Activated CD4-positive, alpha-beta T cell treated with anti-CD3 and anti-CD28 coated beads for 36 hours (primary cell): ENCODE measurements around the gene DENND2D. TPM values are rescaled to one million over a fixed set of nuclear protein-coding genes. Genes with fewer than 3 reads are reported as not detected.
"Not testable (repeated sequence)": the region's sequence is repeated elsewhere in the genome, so short reads cannot be mapped to it uniquely, and the experiment has no call there.

ENCODE experiments used
- ATAC-seq: fragments of 200-7000 bp; cut with Tn5 transposase; one replicate; pipeline ENCODE4 v1.10.0; 2021; ENCODE audit warnings: mild to moderate bottlenecking, moderate library complexity
- CTCF ChIA-PET: fragments of 350-600 bp; sonication (Branson Sonifier 250); formaldehyde crosslinking; loops from one replicate; lab custom pipeline; 2021; ENCODE audit warnings: antibody characterized with exemption; lab: Charles Lee
- POLR2A ChIA-PET: fragments of 350-600 bp; sonication (Branson Sonifier 250); formaldehyde crosslinking; loops from one replicate; lab custom pipeline; 2021; ENCODE audit warnings: antibody characterized with exemption, inconsistent platforms; lab: Charles Lee
- DNase-seq: peaks from one replicate; pipeline ENCODE4 v3.0.0-alpha.2; 2020
- H3K27ac Mint-ChIP-seq: one replicate; pipeline ENCODE4 v1.8.0; 2021; ENCODE audit warnings: mixed read lengths
- H3K27me3 Mint-ChIP-seq: one replicate; pipeline ENCODE4 v1.8.0; 2021; ENCODE audit warnings: mixed read lengths
- H3K36me3 Mint-ChIP-seq: one replicate; pipeline ENCODE4 v1.8.0; 2021; ENCODE audit warnings: low read depth, mixed read lengths
- H3K4me1 Mint-ChIP-seq: one replicate; pipeline ENCODE4 v1.8.0; 2021; ENCODE audit warnings: mixed read lengths
- H3K4me3 Mint-ChIP-seq: one replicate; pipeline ENCODE4 v1.8.0; 2021; ENCODE audit warnings: mild to moderate bottlenecking, moderate library complexity, mixed read lengths
- H3K9me3 Mint-ChIP-seq: one replicate; pipeline ENCODE4 v1.8.0; 2021; ENCODE audit warnings: low read depth, mixed read lengths
- intact Hi-C, 2 experiments: fragments of 100-400 bp; cut with DNase I in 1 of 2; cut with micrococcal nuclease in 1 of 2; formaldehyde crosslinking; loops; one replicate each; pipeline versions ENCODE4 v1.14.2 to v1.15.1; 2022 to 2024; cut with DNase I, micrococcal nuclease
- total RNA-seq, 2 experiments: library from RNA; stranded (reverse); gene quantifications; one replicate each; pipeline ENCODE4 v1.2.3, GENCODE V29; 2021

Gene DENND2D
- total RNA-seq, 2 experiments from 2014 or later: 174 to 190 TPM

DNA sequence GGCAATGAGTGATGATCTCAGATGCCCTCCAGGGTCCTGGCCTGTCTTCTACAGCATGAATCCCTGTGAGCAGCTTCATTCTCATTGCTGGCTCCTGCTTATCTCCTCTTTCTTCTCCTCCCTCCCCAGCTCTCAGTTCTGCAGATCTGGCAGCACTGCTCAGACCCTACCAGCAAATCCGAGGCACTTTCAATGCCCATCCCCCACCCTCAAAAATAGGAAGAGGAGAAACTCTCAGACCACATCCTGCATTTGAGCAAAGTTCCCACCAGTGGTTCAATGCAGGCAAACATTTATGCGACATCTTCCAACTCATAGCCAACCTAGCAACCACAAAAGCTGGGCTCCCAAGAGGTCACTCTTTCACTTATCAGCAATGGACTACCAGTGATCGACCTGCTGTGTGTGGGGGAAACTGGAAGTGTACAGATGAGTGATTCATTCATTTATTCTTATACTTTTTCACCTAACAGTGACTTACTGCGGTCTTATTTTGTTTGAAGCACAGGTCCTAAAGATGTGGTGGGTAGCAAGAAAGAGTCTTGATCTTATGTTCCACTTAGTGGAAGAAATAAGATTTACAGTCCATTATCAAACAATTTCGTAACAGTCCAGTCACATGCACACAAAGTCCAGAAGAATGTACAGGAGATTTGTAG, 21.3 kb upstream of the DENND2D start:
- DNase-seq (peak; percentile 76), ATAC-seq (peak; percentile 56)
- Mint-ChIP-seq H3K27ac (peak overlapping the region; percentile 88), H3K36me3 (peaks cover 5% of the 10 kb centered on the region), H3K9me3 (peaks cover 5% of the 10 kb centered on the region), H3K4me1 (peaks cover 93% of the 10 kb centered on the region), H3K27me3 (no peaks in the 10 kb centered on the region), H3K4me3 (peak overlapping the region; percentile 62)
- ChIA-PET POLR2A (interaction anchor here (1.5 to 2.0 kb wide), 2 partner anchors 21 to 23 kb away, joined by 7 to 8 read pairs; partner anchors contain the start of gene DENND2D), CTCF (interaction anchor here (0.7 to 9.2 kb wide), 8 partner anchors 14 to 1189 kb away, joined by 3 to 115 read pairs (median 4); partner anchors contain the start of gene DENND2D)
- intact Hi-C loops: loop anchor here (1.0 to 5.0 kb wide), 10 partner anchors 53 to 589 kb away; partner anchors contain the start of genes ATP5PB (in 2 of the 2), WDR77 (in 2 of the 2), CEPT1 (in 1 of the 2) and DRAM2 (in 1 of the 2)

DNA sequence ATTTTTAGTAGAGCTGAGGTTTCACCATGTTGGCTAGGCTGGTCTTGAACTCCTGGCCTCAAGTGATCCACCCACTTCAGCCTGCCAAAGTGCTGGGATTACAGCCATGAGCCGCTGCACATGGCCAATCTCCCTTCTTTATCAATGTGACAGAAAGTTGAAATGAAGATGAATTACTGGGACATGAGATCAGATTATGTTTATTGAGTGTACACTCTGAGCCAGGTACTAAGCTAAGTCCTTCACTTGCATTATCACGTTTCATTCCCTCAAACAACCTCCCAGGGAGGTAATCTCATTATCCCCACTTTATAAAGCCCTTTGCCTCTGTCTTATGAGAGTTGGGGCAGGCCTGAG, 20.8 kb upstream of the DENND2D start:
- intact Hi-C loops: loop anchor here (5.0 kb wide), 5 partner anchors 126 to 589 kb away; partner anchors contain the start of genes ATP5PB (in 1 of the 2), LRIF1 (in 1 of the 2) and WDR77 (in 1 of the 2)
- Mint-ChIP-seq H3K27me3 (no peaks in the 10 kb centered on the region), H3K27ac (peak overlapping the region; percentile 88), H3K9me3 (peaks cover 5% of the 10 kb centered on the region), H3K36me3 (peaks cover 5% of the 10 kb centered on the region), H3K4me1 (peaks cover 93% of the 10 kb centered on the region), H3K4me3 (peak overlapping the region; percentile 62)
- DNase-seq: no peak
- CTCF ChIA-PET: interaction anchor here (0.6 to 9.2 kb wide), 11 partner anchors 13 to 1189 kb away, joined by 3 to 115 read pairs (median 4); partner anchors contain the start of genes C1orf162 and DENND2D
- no peak for ATAC-seq
- POLR2A ChIA-PET: interaction anchor here (0.7 to 2.0 kb wide), 3 partner anchors 21 to 26 kb away, joined by 3 to 8 read pairs (median 7); partner anchors contain the start of gene DENND2D

- Mint-ChIP-seq H3K4me3 (peak overlapping the region; percentile 30), H3K27me3 (no peaks in the 10 kb centered on the region), H3K9me3 (peaks cover 5% of the 10 kb centered on the region), H3K27ac (peak overlapping the region; percentile 88), H3K4me1 (peaks cover 92% of the 10 kb centered on the region), H3K36me3 (peaks cover 5% of the 10 kb centered on the region)
- POLR2A ChIA-PET: interaction anchor here (0.6 to 2.0 kb wide), 7 partner anchors 8 to 400 kb away, joined by 3 to 8 read pairs (median 3); partner anchors contain the start of genes CHI3L2 and DENND2D
- CTCF ChIA-PET: interaction anchor here (0.6 to 9.2 kb wide), 14 partner anchors 8 to 567 kb away, joined by 3 to 115 read pairs (median 4); partner anchors contain the start of genes C1orf162, CHI3L2 and DENND2D
- intact Hi-C loops: loop anchor here (5.0 kb wide), 5 partner anchors 127 to 588 kb away; partner anchors contain the start of genes ATP5PB (in 1 of the 2), LRIF1 (in 1 of the 2) and WDR77 (in 1 of the 2)
- DNase-seq: no peak
- ATAC-seq: no peak
Observed at GRCh38 chr1:111220302-111220890, 19.9 kb upstream of the DENND2D start.

DNA sequence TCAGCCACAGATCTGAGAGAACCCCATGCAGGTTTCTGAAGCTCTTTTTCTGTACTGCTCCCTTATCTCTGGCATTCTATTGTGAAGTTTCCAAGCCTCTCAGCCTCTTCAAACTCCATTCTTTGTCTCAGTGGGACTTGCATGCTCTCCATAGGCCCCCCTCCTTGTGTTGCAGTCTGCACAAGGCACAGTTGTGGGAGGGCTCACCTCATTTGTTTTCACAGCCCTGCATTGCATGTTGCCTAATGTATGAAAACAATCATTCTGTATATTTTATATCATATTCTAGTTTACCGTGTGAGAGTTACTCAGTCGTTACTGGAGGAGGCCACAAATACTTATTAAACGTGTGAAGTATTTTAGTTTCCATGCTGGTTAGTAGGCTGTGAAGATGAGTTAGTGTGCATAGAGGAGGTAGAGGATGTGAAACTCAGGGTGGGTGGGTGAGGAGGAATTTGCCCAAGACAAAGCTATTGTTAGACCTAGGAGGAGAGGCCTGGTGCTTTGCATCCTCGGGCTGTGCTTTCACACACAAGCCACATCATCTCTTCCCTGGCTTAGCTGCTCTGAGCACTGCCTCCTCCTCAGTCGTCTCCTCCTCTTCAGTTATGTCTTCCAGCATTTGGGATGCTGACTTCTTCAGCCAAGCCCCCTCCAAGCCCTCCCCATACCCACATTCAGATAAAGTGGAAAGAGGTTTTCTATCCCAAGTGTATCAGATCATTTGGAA, 19.3 kb upstream of the DENND2D start:
- intact Hi-C loops: loop anchor here (5.0 to 10.0 kb wide), 14 partner anchors 128 to 1398 kb away; partner anchors contain the start of genes KCNC4 (in 2 of the 2), ATP5PB (in 1 of the 2), CAPZA1 (in 1 of the 2) and CD53 (in 1 of the 2)
- POLR2A ChIA-PET: interaction anchor here (0.6 to 2.0 kb wide), 7 partner anchors 8 to 401 kb away, joined by 3 to 8 read pairs (median 4); partner anchors contain the start of genes CHI3L2 and DENND2D
- Mint-ChIP-seq H3K4me3 (peak overlapping the region; percentile 30), H3K27me3 (no peaks in the 10 kb centered on the region), H3K36me3 (peaks cover 5% of the 10 kb centered on the region), H3K27ac (peak overlapping the region; percentile 88), H3K9me3 (peaks cover 5% of the 10 kb centered on the region), H3K4me1 (peaks cover 92% of the 10 kb centered on the region)
- ATAC-seq (peak; percentile 44), DNase-seq (peak; percentile 78)
- CTCF ChIA-PET: interaction anchor here (0.6 to 9.2 kb wide), 10 partner anchors 9 to 568 kb away, joined by 3 to 115 read pairs (median 4); partner anchors contain the start of genes CHI3L2 and DENND2D

- no peak for DNase-seq
- peaks cover 5% of the 10 kb centered on the region for H3K9me3 Mint-ChIP-seq
- peak overlapping the region; percentile 97 for H3K27ac Mint-ChIP-seq
- ChIA-PET POLR2A (interaction anchor here (0.6 to 1.6 kb wide), 7 partner anchors 9 to 374 kb away, joined by 3 to 6 read pairs (median 4); partner anchors contain the start of genes CHI3L2 and DENND2D), CTCF (interaction anchor here (0.6 to 9.2 kb wide), 13 partner anchors 9 to 528 kb away, joined by 3 to 115 read pairs (median 4); partner anchors contain the start of genes CHI3L2 and DENND2D)
- ATAC-seq: no peak
- H3K36me3 Mint-ChIP-seq: peaks cover 5% of the 10 kb centered on the region
- peaks cover 94% of the 10 kb centered on the region for H3K4me1 Mint-ChIP-seq
- intact Hi-C loops: loop anchor here (5.0 to 10.0 kb wide), 9 partner anchors 288 to 1398 kb away; partner anchors contain the start of genes KCNC4 (in 2 of the 2), CAPZA1 (in 1 of the 2), CD53 (in 1 of the 2) and KCNA3 (in 1 of the 2)
- no peak overlapping the region for H3K4me3 Mint-ChIP-seq
- H3K27me3 Mint-ChIP-seq: no peaks in the 10 kb centered on the region
Observed at GRCh38 chr1:111218701-111219556, 18.5 kb upstream of the DENND2D start.

GRCh38 chr1:111217183-111217910, 16.9 kb upstream of the DENND2D start:
- ATAC-seq: peak; percentile 8
- Mint-ChIP-seq H3K4me3 (peak overlapping the region; percentile 68), H3K27me3 (no peaks in the 10 kb centered on the region), H3K36me3 (peaks cover 7% of the 10 kb centered on the region), H3K9me3 (peaks cover 5% of the 10 kb centered on the region), H3K27ac (peak overlapping the region; percentile 97), H3K4me1 (peaks cover 97% of the 10 kb centered on the region)
- CTCF ChIA-PET: interaction anchor here (0.7 to 9.2 kb wide), 11 partner anchors 11 to 386 kb away, joined by 3 to 115 read pairs (median 4); partner anchors contain the start of genes CHI3L2 and DENND2D
- DNase-seq: no peak
- POLR2A ChIA-PET: interaction anchor here (0.6 to 1.8 kb wide), 7 partner anchors 14 to 583 kb away, joined by 3 to 5 read pairs (median 4); partner anchors contain the start of gene CD53
- intact Hi-C loops: loop anchor here (1.0 to 10.0 kb wide), 14 partner anchors 77 to 1400 kb away; partner anchors contain the start of genes KCNC4 (in 2 of the 2), CAPZA1 (in 1 of the 2), CD53 (in 1 of the 2) and CEPT1 (in 1 of the 2)

DNA sequence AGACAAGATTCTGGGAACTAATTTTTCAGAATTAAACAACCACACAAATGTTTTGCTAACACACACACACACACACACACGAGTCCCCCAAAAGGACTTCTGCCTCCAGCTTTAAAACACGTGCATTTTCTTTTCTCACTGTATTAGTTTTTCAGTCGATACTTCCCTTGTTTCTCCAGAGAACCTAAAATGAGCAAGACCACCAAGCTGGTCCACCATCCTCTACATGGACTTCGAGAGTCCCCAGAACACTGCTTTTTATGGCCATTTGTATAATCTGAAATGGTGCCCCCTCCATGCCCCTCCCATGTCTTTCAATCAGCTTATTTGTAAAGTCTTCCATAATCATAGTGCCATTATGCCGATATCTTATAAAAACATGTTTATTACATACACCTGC, 16.3 kb upstream of the DENND2D start:
- intact Hi-C loops: loop anchor here (1.0 to 10.0 kb wide), 19 partner anchors 12 to 1401 kb away; partner anchors contain the start of genes DENND2D (in 2 of the 2), KCNC4 (in 2 of the 2), CAPZA1 (in 1 of the 2) and CD53 (in 1 of the 2)
- H3K4me1 Mint-ChIP-seq: peaks cover 96% of the 10 kb centered on the region
- H3K4me3 Mint-ChIP-seq: peak overlapping the region; percentile 68
- H3K27me3 Mint-ChIP-seq: no peaks in the 10 kb centered on the region
- peaks cover 5% of the 10 kb centered on the region for H3K9me3 Mint-ChIP-seq
- ChIA-PET POLR2A (interaction anchor here (1.0 to 1.8 kb wide), 6 partner anchors 13 to 582 kb away, joined by 3 to 5 read pairs (median 4); partner anchors contain the start of gene CD53), CTCF (interaction anchor here (0.7 to 9.2 kb wide), 9 partner anchors 12 to 386 kb away, joined by 3 to 115 read pairs (median 4); partner anchors contain the start of genes CHI3L2 and DENND2D)
- H3K27ac Mint-ChIP-seq: peak overlapping the region; percentile 97
- ATAC-seq (no peak), DNase-seq (no peak)
- H3K36me3 Mint-ChIP-seq: peaks cover 7% of the 10 kb centered on the region

GRCh38 chr1:111215285-111215684, 14.8 kb upstream of the DENND2D start:
- H3K9me3 Mint-ChIP-seq, ATAC-seq: not testable (repeated sequence)
- peak overlapping the region; percentile 97 for H3K27ac Mint-ChIP-seq

More at GRCh38 chr1:111215285-111215684, 14.8 kb upstream of the DENND2D start:
- peaks cover 81% of the 10 kb centered on the region for H3K4me1 Mint-ChIP-seq
- ChIA-PET POLR2A (interaction anchor here (0.6 to 2.6 kb wide), 4 partner anchors 11 to 529 kb away, joined by 3 to 19 read pairs (median 5); partner anchors contain the start of gene DENND2D), CTCF (interaction anchor here (0.7 to 3.3 kb wide), 8 partner anchors 10 to 434 kb away, joined by 3 to 25 read pairs (median 4); partner anchors contain the start of gene DENND2D)
- intact Hi-C loops: loop anchor here (1.0 to 10.0 kb wide), 10 partner anchors 11 to 1402 kb away; partner anchors contain the start of genes KCNC4 (in 2 of the 2), CAPZA1 (in 1 of the 2), CD53 (in 1 of the 2) and KCNA3 (in 1 of the 2)
- not testable (repeated sequence) for H3K36me3 Mint-ChIP-seq, DNase-seq, H3K27me3 Mint-ChIP-seq
- peak overlapping the region; percentile 68 for H3K4me3 Mint-ChIP-seq
